ENCODE results near the gene FCER1G. TPM values are rescaled to one million over a fixed set of nuclear protein-coding genes. Genes with fewer than 3 reads are reported as not detected.
A peak's percentile ranks its signal among the peaks of the same experiment; 100 is the strongest.

Gene FCER1G
- total RNA-seq, 1 donor from 2014 or later = not detected

DNA sequence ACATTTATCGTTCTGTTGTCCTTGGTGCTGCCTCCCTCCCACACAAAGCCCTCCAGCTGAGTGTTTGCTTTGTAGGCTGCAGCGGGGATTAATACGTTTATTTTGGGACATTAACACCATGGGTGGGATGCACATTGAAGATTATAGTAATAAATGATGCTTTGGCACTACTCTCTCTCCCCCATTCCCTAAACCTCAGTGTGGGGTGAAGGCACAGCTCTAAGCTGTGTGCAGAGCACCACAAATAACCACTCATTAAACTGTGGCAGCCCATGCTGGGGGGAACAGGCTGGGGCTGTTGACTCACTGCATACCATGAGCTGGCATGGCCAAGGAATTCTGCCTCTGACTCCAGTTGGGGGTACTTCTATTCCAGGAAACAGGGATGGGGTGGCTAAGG lies 51.1 kb downstream of the FCER1G start:
- TF ChIP-seq CTCF (IDR thresholded peaks at IDR 0.05) = no peak
- no peak for TF ChIP-seq EZH2phosphoT487 (IDR thresholded peaks at IDR 0.05)
- no peak for TF ChIP-seq EZH2 (IDR thresholded peaks at IDR 0.05)
- H2AFZ ChIP-seq (replicated peaks) = no peak overlapping the region
- no peak overlapping the region for H3K4me2 ChIP-seq
- H3K36me3 ChIP-seq = no peaks in the 10 kb centered on the region
- H3K4me3 ChIP-seq = no peak overlapping the region
- H3K27me3 ChIP-seq = peaks cover 7% of the 10 kb centered on the region
- H3K9me3 ChIP-seq (ENCODE audit: low read depth) = no peaks in the 10 kb centered on the region
- no peaks in the 10 kb centered on the region for H4K20me1 ChIP-seq (ENCODE audit: low read depth)
- H3K4me1 ChIP-seq = peaks cover 2% of the 10 kb centered on the region
- H3K9me3 Mint-ChIP-seq = no peaks in the 10 kb centered on the region
- H3K79me2 ChIP-seq (ENCODE audit: low read depth) = no peaks in the 10 kb centered on the region
- peaks cover 6% of the 10 kb centered on the region for H3K27me3 Mint-ChIP-seq (ENCODE audit: insufficient read depth, low read depth)
- no peak overlapping the region for H3K4me3 Mint-ChIP-seq
- no peak overlapping the region for H3K9ac ChIP-seq
- DNase-seq (ENCODE audit: low spot score) = no peak
- H3K27ac Mint-ChIP-seq = no peak overlapping the region
- no peaks in the 10 kb centered on the region for H3K36me3 Mint-ChIP-seq
- H3K4me1 Mint-ChIP-seq = peaks cover 20% of the 10 kb centered on the region
- peaks cover 9% of the 10 kb centered on the region for H3F3A ChIP-seq (ENCODE audit: low read depth)
- no peak overlapping the region for H3K27ac ChIP-seq

GRCh38 chr1:161266836-161267235 lies 51.7 kb downstream of the FCER1G start:
- H2AFZ ChIP-seq (replicated peaks) = peak overlapping the region; percentile 28
- H3K9me3 Mint-ChIP-seq = no peaks in the 10 kb centered on the region
- peak overlapping the region; percentile 57 for H3K27ac Mint-ChIP-seq
- no peaks in the 10 kb centered on the region for H4K20me1 ChIP-seq (ENCODE audit: low read depth)
- H3K27me3 Mint-ChIP-seq (ENCODE audit: insufficient read depth, low read depth) = peaks cover 2% of the 10 kb centered on the region
- no peaks in the 10 kb centered on the region for H3K36me3 ChIP-seq
- H3K4me3 Mint-ChIP-seq = no peak overlapping the region
- H3K27ac ChIP-seq = no peak overlapping the region
- H3K9me3 ChIP-seq (ENCODE audit: low read depth) = no peaks in the 10 kb centered on the region
- peaks cover 1% of the 10 kb centered on the region for H3K27me3 ChIP-seq
- peaks cover 14% of the 10 kb centered on the region for H3K4me1 Mint-ChIP-seq
- DNase-seq (ENCODE audit: low spot score) = no peak
- no peaks in the 10 kb centered on the region for H3K36me3 Mint-ChIP-seq
- peak overlapping the region; percentile 31 for H3K4me2 ChIP-seq
- H3K4me1 ChIP-seq = no peaks in the 10 kb centered on the region
- no peaks in the 10 kb centered on the region for H3K79me2 ChIP-seq (ENCODE audit: low read depth)
- H3K4me3 ChIP-seq = no peak overlapping the region
- H3F3A ChIP-seq (ENCODE audit: low read depth) = peaks cover 9% of the 10 kb centered on the region
- H3K9ac ChIP-seq = no peak overlapping the region
- TF ChIP-seq CTCF (IDR thresholded peaks at IDR 0.05) = no peak
- TF ChIP-seq EZH2 (IDR thresholded peaks at IDR 0.05) = no peak
- no peak for TF ChIP-seq EZH2phosphoT487 (IDR thresholded peaks at IDR 0.05)

- H3K36me3 ChIP-seq = no peaks in the 10 kb centered on the region
- no peaks in the 10 kb centered on the region for H3K79me2 ChIP-seq (ENCODE audit: low read depth)
- no peak for TF ChIP-seq EZH2 (IDR thresholded peaks at IDR 0.05)
- no peak for TF ChIP-seq CTCF (IDR thresholded peaks at IDR 0.05)
- TF ChIP-seq EZH2phosphoT487 (IDR thresholded peaks at IDR 0.05) = no peak
- Mint-ChIP-seq H3K27me3 (ENCODE audit: insufficient read depth, low read depth) (no peaks in the 10 kb centered on the region), H3K4me1 (peaks cover 13% of the 10 kb centered on the region), H3K36me3 (no peaks in the 10 kb centered on the region), H3K9me3 (no peaks in the 10 kb centered on the region), H3K27ac (no peak overlapping the region), H3K4me3 (no peak overlapping the region)
- H3K4me3 ChIP-seq = no peak overlapping the region
- H3K4me2 ChIP-seq = no peak overlapping the region
- H3F3A ChIP-seq (ENCODE audit: low read depth) = peaks cover 9% of the 10 kb centered on the region
- H3K27ac ChIP-seq = no peak overlapping the region
- no peak for DNase-seq (ENCODE audit: low spot score)
- H2AFZ ChIP-seq (replicated peaks) = peak overlapping the region; percentile 28
- no peaks in the 10 kb centered on the region for H3K27me3 ChIP-seq
- no peaks in the 10 kb centered on the region for H3K9me3 ChIP-seq (ENCODE audit: low read depth)
- no peaks in the 10 kb centered on the region for H3K4me1 ChIP-seq
- H3K9ac ChIP-seq = no peak overlapping the region
- H4K20me1 ChIP-seq (ENCODE audit: low read depth) = no peaks in the 10 kb centered on the region
Measured at GRCh38 chr1:161267321-161267720, 52.2 kb downstream of the FCER1G start.

Small RNA genes lying within 50 kb of the gene (microRNA-seq; reads per million reads assigned to microRNA genes)
- not detected for gene MIR5187

Other genes with a start within 250 kb of the FCER1G start
- gene F11R, start 194.1 kb upstream of the FCER1G start, total RNA-seq (ENCODE audit: low replicate concordance) = 60.0 and 69.3 TPM in 2 replicates
- gene TSTD1, start 176.3 kb upstream of the FCER1G start, total RNA-seq (ENCODE audit: low replicate concordance) = 29.9 and 59.9 TPM in 2 replicates
- gene USF1, start 169.3 kb upstream of the FCER1G start, total RNA-seq (ENCODE audit: low replicate concordance) = 74.4 and 103 TPM in 2 replicates
- gene ARHGAP30, start 145.4 kb upstream of the FCER1G start, total RNA-seq (ENCODE audit: low replicate concordance) = 0.06 TPM in 1 of 2 replicates, not detected in the other
- 0.06 TPM in 1 of 2 replicates, not detected in the other for gene NECTIN4, start 125.7 kb upstream of the FCER1G start, total RNA-seq (ENCODE audit: low replicate concordance)
- gene KLHDC9, start 116.9 kb upstream of the FCER1G start, total RNA-seq (ENCODE audit: low replicate concordance) = 12.6 and 22.6 TPM in 2 replicates
- 57.6 and 74.1 TPM in 2 replicates for gene PFDN2, start 97.3 kb upstream of the FCER1G start, total RNA-seq (ENCODE audit: low replicate concordance)
- gene NIT1, start 97.2 kb upstream of the FCER1G start, total RNA-seq (ENCODE audit: low replicate concordance) = 39.5 and 46.3 TPM in 2 replicates
- gene DEDD, start 82.6 kb upstream of the FCER1G start, total RNA-seq (ENCODE audit: low replicate concordance) = 29.7 and 34.8 TPM in 2 replicates
- gene UFC1, start 61.3 kb upstream of the FCER1G start, total RNA-seq (ENCODE audit: low replicate concordance) = 114 and 133 TPM in 2 replicates
- gene USP21, start 55.8 kb upstream of the FCER1G start, total RNA-seq (ENCODE audit: low replicate concordance) = 6.7 and 19.0 TPM in 2 replicates
- 18.3 and 42.4 TPM in 2 replicates for gene PPOX, start 48.9 kb upstream of the FCER1G start, total RNA-seq (ENCODE audit: low replicate concordance)
- gene B4GALT3, start 37.8 kb upstream of the FCER1G start, total RNA-seq (ENCODE audit: low replicate concordance) = 9.5 and 36.5 TPM in 2 replicates
- gene ADAMTS4, start 16.2 kb upstream of the FCER1G start, total RNA-seq (ENCODE audit: low replicate concordance) = 1.3 and 5.4 TPM in 2 replicates
- 105 and 107 TPM in 2 replicates for gene NDUFS2, start 12.9 kb upstream of the FCER1G start, total RNA-seq (ENCODE audit: low replicate concordance)
- not detected in 2 replicates for gene APOA2, start 8.3 kb downstream of the FCER1G start, total RNA-seq (ENCODE audit: low replicate concordance)
- 7.2 and 9.8 TPM in 2 replicates for gene TOMM40L, start 10.8 kb downstream of the FCER1G start, total RNA-seq (ENCODE audit: low replicate concordance)
- gene NR1I3, start 22.9 kb downstream of the FCER1G start, total RNA-seq (ENCODE audit: low replicate concordance) = not detected in 2 replicates
- gene PCP4L1, start 43.5 kb downstream of the FCER1G start, total RNA-seq (ENCODE audit: low replicate concordance) = 0.46 and 0.69 TPM in 2 replicates
- gene MPZ, start 94.7 kb downstream of the FCER1G start, total RNA-seq (ENCODE audit: low replicate concordance) = 1.1 and 2.0 TPM in 2 replicates
- 61.2 and 95.7 TPM in 2 replicates for gene SDHC, start 99.1 kb downstream of the FCER1G start, total RNA-seq (ENCODE audit: low replicate concordance)
- gene CFAP126, start 152.6 kb downstream of the FCER1G start, total RNA-seq (ENCODE audit: low replicate concordance) = not detected in 2 replicates